CD4-positive, alpha-beta T cell (primary cell): ENCODE results near the gene BET1L. TPM values are rescaled to one million over a fixed set of nuclear protein-coding genes. Genes with fewer than 3 reads are reported as not detected.
A peak's percentile ranks its signal among the peaks of the same experiment; 100 is the strongest.

ENCODE experiments used
- ATAC-seq: fragments of 200-7000 bp; cut with Tn5 transposase; one replicate; pipeline ENCODE4 v1.10.0; 2022; ENCODE audit warnings: mild to moderate bottlenecking; ENCODE audit not compliant: poor library complexity
- CTCF ChIA-PET: fragments of 350-600 bp; sonication (Branson Sonifier 250); formaldehyde crosslinking; loops from one replicate; lab custom pipeline; 2021; ENCODE audit warnings: antibody characterized with exemption, inconsistent platforms; lab: Charles Lee
- POLR2A ChIA-PET: fragments of 350-600 bp; sonication (Branson Sonifier 250); formaldehyde crosslinking; loops from one replicate; lab custom pipeline; 2021; ENCODE audit warnings: antibody characterized with exemption, inconsistent platforms; lab: Charles Lee
- DNase-seq, 14 experiments: peaks; one replicate each; pipeline ENCODE4 v3.0.0-alpha.2; 2013 to 2020; ENCODE audit warnings: mixed read lengths in 2 of 14
- H3K27ac ChIP-seq, 2 donors: one replicate each; pipeline versions ENCODE4 v1.5.1 to v1.7.0; 2013; ENCODE audit warnings: low read length in 2 of 2, low read depth in 1 of 2, mild to moderate bottlenecking in 1 of 2
- H3K27me3 ChIP-seq, 2 experiments: 1 replicate in 1 of 2; 2 replicates in 1 of 2; pipeline versions ENCODE4 v1.6.1 to v1.7.0; 2013; ENCODE audit warnings: low read length in 2 of 2, control low read depth in 1 of 2, mild to moderate bottlenecking in 1 of 2, moderate library complexity in 1 of 2; ENCODE audit not compliant: insufficient read depth in 2 of 2, control insufficient read depth in 1 of 2
- H3K36me3 ChIP-seq: one replicate; pipeline ENCODE4 v1.6.1; 2013; ENCODE audit warnings: low read length, control low read depth; ENCODE audit not compliant: insufficient read depth
- H3K4me1 ChIP-seq: one replicate; pipeline ENCODE4 v1.6.1; 2013; ENCODE audit warnings: low read length, control low read depth; ENCODE audit not compliant: insufficient read depth
- H3K4me3 ChIP-seq: one replicate; pipeline ENCODE4 v1.5.1; 2013; ENCODE audit warnings: mild to moderate bottlenecking, low read length, moderate library complexity
- H3K9me3 ChIP-seq, 2 experiments: 1 replicate in 1 of 2; 2 replicates in 1 of 2; pipeline versions ENCODE4 v1.6.1 to v1.7.0; 2013; ENCODE audit warnings: low read length in 2 of 2, mild to moderate bottlenecking in 2 of 2, control low read depth in 1 of 2, moderate library complexity in 1 of 2; ENCODE audit not compliant: control insufficient read depth in 1 of 2, insufficient read depth in 1 of 2
- H3K27ac Mint-ChIP-seq: one replicate; pipeline ENCODE4 v1.8.0; 2020; ENCODE audit warnings: mixed read lengths
- H3K27me3 Mint-ChIP-seq: one replicate; pipeline ENCODE4 v1.8.0; 2021; ENCODE audit warnings: mixed read lengths
- H3K36me3 Mint-ChIP-seq: one replicate; pipeline ENCODE4 v1.8.0; 2021; ENCODE audit warnings: low read depth, mixed read lengths
- H3K4me1 Mint-ChIP-seq: one replicate; pipeline ENCODE4 v1.8.0; 2021; ENCODE audit warnings: low read depth, mixed read lengths
- H3K4me3 Mint-ChIP-seq: one replicate; pipeline ENCODE4 v1.8.0; 2020; ENCODE audit warnings: mild to moderate bottlenecking, mixed read lengths
- H3K9me3 Mint-ChIP-seq: one replicate; pipeline ENCODE4 v1.8.0; 2020; ENCODE audit warnings: mixed read lengths
- CTCF ChIP-seq: fragments of 200-600 bp; IDR thresholded peaks from one replicate; pipeline ENCODE4 v1.8.0; 2022; ENCODE audit warnings: antibody characterized with exemption, mild to moderate bottlenecking
- intact Hi-C, 2 experiments: fragments of 100-400 bp; cut with DNase I in 1 of 2; cut with micrococcal nuclease in 1 of 2; formaldehyde crosslinking; loops; one replicate each; pipeline versions ENCODE4 v1.15.1 to v1.9.0; 2023 to 2025; cut with DNase I, micrococcal nuclease
- total RNA-seq, 174 experiments: library from RNA in 2 of 174; stranded (reverse) in 2 of 174; gene quantifications; one replicate each; pipeline ENCODE4 v1.2.3 and lab custom pipeline; 2021 to 2026

BET1L gene
- total RNA-seq, 2 experiments from 2014 or later: 69.5 to 72.7 TPM

- H3K27ac ChIP-seq: peak within 1 kb of the TSS; percentile 97 to 100
- Mint-ChIP-seq H3K4me3 (peak within 1 kb of the TSS; percentile 100), H3K4me1 (peaks cover 46% of the 10 kb centered on the region), H3K27ac (peak within 1 kb of the TSS; percentile 91), H3K36me3 (peaks cover 48% of the 10 kb centered on the region), H3K27me3 (no peaks in the 10 kb centered on the region), H3K9me3 (no peaks in the 10 kb centered on the region)
- POLR2A ChIA-PET: interaction anchor here (0.6 to 5.4 kb wide), 13 partner anchors 15 to 270 kb away, joined by 3 to 79 read pairs (median 6); partner anchors contain the start of genes BET1L, PGGHG, RIC8A and RNH1
- H3K27me3 ChIP-seq: no peaks in the 10 kb centered on the region
- CTCF ChIA-PET: interaction anchor here (0.9 to 2.5 kb wide), 4 partner anchors 14 to 81 kb away, joined by 3 to 11 read pairs (median 4); no protein-coding TSS in a partner anchor
- peaks cover 27% of the 10 kb centered on the region for H3K4me1 ChIP-seq
- peak within 1 kb of the TSS; percentile 91 for H3K4me3 ChIP-seq
- TF ChIP-seq CTCF: no peak
- peaks cover 21% of the 10 kb centered on the region for H3K36me3 ChIP-seq
- intact Hi-C loops: loop anchor here (1.0 to 10.0 kb wide), 6 partner anchors 29 to 569 kb away; partner anchors contain the start of genes BET1L (in 2 of the 2), RIC8A (in 2 of the 2), RNH1 (in 2 of the 2) and PGGHG (in 1 of the 2)
- ATAC-seq: peak; percentile 82
- DNase-seq: peak; percentile 73 to 94 (median 84)
- H3K9me3 ChIP-seq: no peaks in the 10 kb centered on the region
Measured at GRCh38 chr11:235997-236773, 29.0 kb upstream of the BET1L start, which contains the start of gene SIRT3. TSS of gene SIRT3 (minus strand) at chr11:236342. CDS start at chr11:236328, 14 bp downstream.

- no peak for TF ChIP-seq CTCF
- Histone ChIP-seq H3K36me3 (peaks cover 17% of the 10 kb centered on the region), H3K9me3 (no peaks in the 10 kb centered on the region), H3K27ac (peak overlapping the region; percentile 63 to 97), H3K4me3 (peak overlapping the region; percentile 91), H3K27me3 (no peaks in the 10 kb centered on the region), H3K4me1 (peaks cover 27% of the 10 kb centered on the region)
- peaks cover 45% of the 10 kb centered on the region for H3K36me3 Mint-ChIP-seq
- ATAC-seq (peak; percentile 45), DNase-seq (peak in 4 of 14 experiments; percentile 52 to 87 (median 71))
- H3K4me1 Mint-ChIP-seq: peaks cover 45% of the 10 kb centered on the region
- H3K27ac Mint-ChIP-seq: peak overlapping the region; percentile 91
- POLR2A ChIA-PET: interaction anchor here (1.7 to 5.4 kb wide), 3 partner anchors 27 to 271 kb away, joined by 5 to 79 read pairs (median 10); partner anchors contain the start of genes BET1L, RIC8A and RNH1
- H3K27me3 Mint-ChIP-seq: no peaks in the 10 kb centered on the region
- peak overlapping the region; percentile 93 for H3K4me3 Mint-ChIP-seq
- no peaks in the 10 kb centered on the region for H3K9me3 Mint-ChIP-seq
- CTCF ChIA-PET: interaction anchor here (1.6 kb wide), 1 partner anchor 15 kb away, joined by 5 read pairs; no protein-coding TSS in a partner anchor
- intact Hi-C loops: loop anchor here (5.0 to 10.0 kb wide), 3 partner anchors 52 to 569 kb away; partner anchors contain the start of genes PGGHG (in 1 of the 2), PIDD1 (in 1 of the 2) and RPLP2 (in 1 of the 2)
Measured at GRCh38 chr11:235609-235996, 28.4 kb upstream of the BET1L start.

GRCh38 chr11:235180-235579 is 28.0 kb upstream of the BET1L start:
- Histone ChIP-seq H3K4me1 (peaks cover 27% of the 10 kb centered on the region), H3K9me3 (no peaks in the 10 kb centered on the region), H3K27ac (peak overlapping the region in 1 of 2 donors; percentile 97), H3K4me3 (peak overlapping the region; percentile 91), H3K27me3 (no peaks in the 10 kb centered on the region), H3K36me3 (peaks cover 17% of the 10 kb centered on the region)
- intact Hi-C loops: loop anchor here (5.0 to 10.0 kb wide), 3 partner anchors 52 to 570 kb away; partner anchors contain the start of genes PGGHG (in 1 of the 2), PIDD1 (in 1 of the 2) and RPLP2 (in 1 of the 2)
- ATAC-seq: no peak
- Mint-ChIP-seq H3K27ac (peak overlapping the region; percentile 91), H3K4me1 (peaks cover 45% of the 10 kb centered on the region), H3K9me3 (no peaks in the 10 kb centered on the region), H3K27me3 (no peaks in the 10 kb centered on the region), H3K36me3 (peaks cover 41% of the 10 kb centered on the region), H3K4me3 (peak overlapping the region; percentile 93)
- TF ChIP-seq CTCF: no peak
- ChIA-PET CTCF (interaction anchor here (1.6 kb wide), 1 partner anchor 15 kb away, joined by 5 read pairs; no protein-coding TSS in a partner anchor), POLR2A (interaction anchor here (2.8 to 5.4 kb wide), 2 partner anchors 27 to 271 kb away, joined by 10 to 79 read pairs; partner anchors contain the start of genes BET1L, RIC8A and RNH1)
- DNase-seq: peak in 1 of 14 experiments; percentile 31
